Forelimb muscle (tissue), 1 donor: Measurements from ENCODE around the gene NFATC2IP. TPM values are rescaled to one million over a fixed set of nuclear protein-coding genes. Genes with fewer than 3 reads are reported as not detected.
"Not testable (repeated sequence)": the region's sequence is repeated elsewhere in the genome, so short reads cannot be mapped to it uniquely, and the experiment has no call there.

ENCODE experiments used
- DNase-seq: peaks from one replicate; pipeline ENCODE4 v3.0.0-alpha.2; 2013; ENCODE audit warnings: low read depth
- polyA plus RNA-seq: library from polyadenylated mRNA; unstranded; fragments of 120-200 nt; gene quantifications from one replicate; pipeline ENCODE4 v1.2.1, GENCODE V29; 2013; ENCODE audit not compliant: insufficient read length

Gene NFATC2IP
- polyA plus RNA-seq, 1 donor, result 29.3 TPM

- DNase-seq, result peak; percentile 69
Measured at GRCh38 chr16:28925386-28926228, 25.1 kb upstream of the NFATC2IP start.

GRCh38 chr16:28926284-28926683 lies 24.5 kb upstream of the NFATC2IP start:
- not testable (repeated sequence) for DNase-seq

- DNase-seq, result no peak
Measured at GRCh38 chr16:28927815-28928214, 22.9 kb upstream of the NFATC2IP start.

GRCh38 chr16:28930203-28930602 lies 20.5 kb upstream of the NFATC2IP start:
- no peak for DNase-seq

GRCh38 chr16:28930652-28931051 lies 20.1 kb upstream of the NFATC2IP start:
- no peak for DNase-seq

- DNase-seq, result no peak
Measured at GRCh38 chr16:28931801-28932225, 18.9 kb upstream of the NFATC2IP start, which contains the start of gene CD19. CD19 (plus strand) TSS chr16:28931971; CDS start chr16:28932001, 30 bp downstream.

- no peak for DNase-seq
Measured at GRCh38 chr16:28932339-28933141, 18.2 kb upstream of the NFATC2IP start.

GRCh38 chr16:28933171-28933570 lies 17.6 kb upstream of the NFATC2IP start:
- no peak for DNase-seq

GRCh38 chr16:28935346-28935745 lies 15.4 kb upstream of the NFATC2IP start:
- DNase-seq, result no peak

GRCh38 chr16:28935924-28936783 lies 14.6 kb upstream of the NFATC2IP start:
- peak; percentile 32 for DNase-seq

GRCh38 chr16:28936784-28937155 lies 14.0 kb upstream of the NFATC2IP start:
- no peak for DNase-seq

GRCh38 chr16:28937222-28937876 lies 13.4 kb upstream of the NFATC2IP start:
- DNase-seq, result no peak

- DNase-seq, result no peak
Measured at GRCh38 chr16:28938721-28939120, 12.0 kb upstream of the NFATC2IP start.

- DNase-seq, result not testable (repeated sequence)
Measured at GRCh38 chr16:28939825-28940224, 10.9 kb upstream of the NFATC2IP start.

- DNase-seq, result no peak
Measured at GRCh38 chr16:28943281-28943680, 7.5 kb upstream of the NFATC2IP start.

- no peak for DNase-seq
Measured at GRCh38 chr16:28946681-28947080, 4.1 kb upstream of the NFATC2IP start.

- no peak for DNase-seq
Measured at GRCh38 chr16:28951410-28951943, 740 bp downstream of the NFATC2IP start.

- DNase-seq, result no peak
Measured at GRCh38 chr16:28958216-28958615, 7.5 kb downstream of the NFATC2IP start.

GRCh38 chr16:28958836-28959235 lies 8.1 kb downstream of the NFATC2IP start:
- DNase-seq, result no peak

GRCh38 chr16:28964072-28964471 lies 13.3 kb downstream of the NFATC2IP start:
- no peak for DNase-seq

- no peak for DNase-seq
Measured at GRCh38 chr16:28964496-28964895, 13.8 kb downstream of the NFATC2IP start.
